Keratinocyte (primary cell): Measurements from ENCODE around the gene OXCT1. TPM values are rescaled to one million over a fixed set of nuclear protein-coding genes. Genes with fewer than 3 reads are reported as not detected.

Experiments
- DNase-seq: peaks from one replicate; pipeline ENCODE4 v3.0.0-alpha.2; 2011; ENCODE audit warnings: low read depth, missing footprints, low spot score
- FAIRE-seq: peaks from 2 replicates; lab custom pipeline; 2011; peaks lifted over from hg19 to GRCh38; lab: Jason Lieb, UNC
- H2AFZ ChIP-seq: 2 replicates; pipeline ENCODE4 v1.6.0; 2012; ENCODE audit warnings: low read length, control low read depth, inconsistent platforms; ENCODE audit not compliant: control insufficient read depth
- H3K27ac ChIP-seq: 2 replicates; pipeline ENCODE4 v1.5.1; 2011; ENCODE audit warnings: low read length; ENCODE audit not compliant: control insufficient read depth, insufficient read depth
- H3K27me3 ChIP-seq: 3 replicates; pipeline ENCODE4 v1.6.0; 2011; ENCODE audit warnings: low read length; ENCODE audit not compliant: control insufficient read depth, insufficient read depth; ENCODE audit errors: extremely low read depth
- H3K36me3 ChIP-seq, 2 experiments: 2 replicates in 1 of 2; 3 replicates in 1 of 2; pipeline ENCODE4 v1.5.1; 2011; ENCODE audit warnings: low read length in 2 of 2, mild to moderate bottlenecking in 1 of 2; ENCODE audit not compliant: control insufficient read depth in 2 of 2, insufficient read depth in 2 of 2; ENCODE audit errors: extremely low read depth in 1 of 2
- H3K4me1 ChIP-seq: 3 replicates; pipeline ENCODE4 v1.5.1; 2011; ENCODE audit warnings: low read length; ENCODE audit not compliant: control insufficient read depth, insufficient read depth; ENCODE audit errors: extremely low read depth
- H3K4me2 ChIP-seq: 3 replicates; pipeline ENCODE4 v1.6.0; 2011; ENCODE audit warnings: low read depth, low read length; ENCODE audit not compliant: control insufficient read depth, insufficient read depth; ENCODE audit errors: extremely low read depth
- H3K4me3 ChIP-seq, 3 experiments: fragments of 200-600 bp in 1 of 3; sonication (generic) in 1 of 3; 2 replicates in 2 of 3; 3 replicates in 1 of 3; pipeline ENCODE4 v1.5.1; 2011 to 2016; ENCODE audit warnings: low read length in 3 of 3, mild to moderate bottlenecking in 3 of 3, control low read depth in 2 of 3, inconsistent platforms in 1 of 3, low read depth in 1 of 3, mixed read lengths in 1 of 3, mixed run types in 1 of 3, moderate library complexity in 1 of 3; ENCODE audit not compliant: control insufficient read depth in 2 of 3, insufficient read depth in 2 of 3; ENCODE audit errors: extremely low read depth in 1 of 3
- H3K79me2 ChIP-seq: 2 replicates; pipeline ENCODE4 v1.6.0; 2012; ENCODE audit warnings: low read length; ENCODE audit not compliant: control insufficient read depth, insufficient read depth
- H3K9ac ChIP-seq: 3 replicates; pipeline ENCODE4 v1.6.0; 2011; ENCODE audit warnings: low read length; ENCODE audit not compliant: control insufficient read depth, insufficient read depth; ENCODE audit errors: extremely low read depth
- H3K9me1 ChIP-seq: 3 replicates; pipeline ENCODE4 v1.6.0; 2011; ENCODE audit warnings: low read length; ENCODE audit not compliant: control insufficient read depth, insufficient read depth; ENCODE audit errors: extremely low read depth
- H3K9me3 ChIP-seq: 2 replicates; pipeline ENCODE4 v1.5.1; 2012; ENCODE audit warnings: low read depth, low read length; ENCODE audit not compliant: control insufficient read depth
- H4K20me1 ChIP-seq: 3 replicates; pipeline ENCODE4 v1.6.0; 2011; ENCODE audit warnings: low read length; ENCODE audit not compliant: control insufficient read depth, insufficient read depth; ENCODE audit errors: extremely low read depth
- CTCF ChIP-seq, 3 experiments: IDR thresholded peaks in 1 of 3; conservative IDR thresholded peaks in 1 of 3; optimal IDR thresholded peaks in 1 of 3; 2 replicates in 2 of 3; 3 replicates in 1 of 3; pipeline versions ENCODE3 to v1.5.1; 2011; ENCODE audit warnings: low read length in 3 of 3, mild to moderate bottlenecking in 3 of 3, moderate library complexity in 2 of 3, control low read depth in 1 of 3, inconsistent platforms in 1 of 3; ENCODE audit not compliant: insufficient read depth in 2 of 3; ENCODE audit errors: extremely low read depth in 1 of 3
- EZH2 ChIP-seq: IDR thresholded peaks from one replicate; pipeline ENCODE4 v1.6.1; 2012; ENCODE audit warnings: inconsistent platforms, mild to moderate bottlenecking, low read length, moderate library complexity
- dilution Hi-C: fragments of 300-500 bp; cut with MboI; formaldehyde crosslinking; loops from one replicate; pipeline ENCODE4 v1.7.0; 2020; ENCODE audit warnings: low sequenced_read_pairs; ENCODE audit not compliant: extremely low pct_ligation_motif_present
- polyA plus RNA-seq, 5 experiments: library from polyadenylated mRNA; depleted of rRNA in 3 of 5; stranded (reverse) in 3 of 5; stranded (forward) in 1 of 5; unstranded in 1 of 5; fragments of >200 nt; gene quantifications; 1 replicate in 1 of 5; 2 replicates in 3 of 5; 3 replicates in 1 of 5; pipeline versions ENCODE4 v1.2.1 to v1.2.3, GENCODE V29; 2011 to 2012; ENCODE audit warnings: missing spikeins in 2 of 5, low read depth in 1 of 5, low replicate concordance in 1 of 5

OXCT1 gene
- polyA plus RNA-seq, 1 donor (not counting 4 experiments of a cell fraction or from before 2014, with no cell fraction given), result 34.0 TPM

DNA sequence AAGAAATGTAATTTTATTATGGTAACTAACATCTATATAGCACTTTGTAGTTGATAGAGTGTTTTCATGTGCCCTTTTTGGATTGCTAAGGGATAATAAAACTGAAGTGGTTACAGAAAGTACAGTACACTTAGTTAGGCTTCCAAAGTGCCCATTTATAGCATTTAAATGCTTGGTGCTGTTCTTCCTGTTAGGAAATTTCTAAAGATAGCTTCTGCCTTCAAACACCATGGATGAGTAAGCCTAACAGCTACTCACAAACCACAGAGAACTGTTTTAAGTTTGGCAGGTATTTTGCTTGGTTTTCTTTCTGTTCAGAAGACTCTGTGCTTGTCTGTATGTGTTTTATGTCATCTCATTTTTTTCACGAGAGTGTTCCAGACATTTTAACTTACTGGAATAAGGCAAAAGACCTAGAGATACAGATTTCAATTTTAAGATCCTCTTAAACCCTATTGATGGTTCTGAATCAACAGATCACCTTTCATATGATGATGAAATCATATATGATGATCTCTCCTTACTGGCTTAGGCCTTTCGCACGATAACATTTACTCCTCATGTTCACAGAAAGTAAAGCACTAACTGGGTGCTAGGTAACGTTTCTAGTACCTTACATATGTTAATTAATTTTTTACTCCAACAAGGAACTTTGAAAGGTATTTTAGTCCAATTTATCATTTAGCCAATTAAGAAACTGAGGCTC lies 38.3 kb upstream of the OXCT1 start:
- no peak overlapping the region for H3K4me3 ChIP-seq
- no peak for DNase-seq
- H3K4me1 ChIP-seq, result peaks cover 6% of the 10 kb centered on the region
- H3K9me1 ChIP-seq, result no peaks in the 10 kb centered on the region
- dilution Hi-C loops, result no loop called here
- no peak for TF ChIP-seq EZH2
- no peak for TF ChIP-seq CTCF (optimal IDR thresholded peaks at IDR 0.05 in 1 of 3, IDR thresholded peaks at IDR 0.05 in 1 of 3, conservative IDR thresholded peaks at IDR 0.05 in 1 of 3; ENCODE audit: extremely low read depth in 1 of 3, insufficient read depth in 2 of 3, low read length in 3 of 3)
- no peaks in the 10 kb centered on the region for H3K9me3 ChIP-seq
- H3K27me3 ChIP-seq, result no peaks in the 10 kb centered on the region
- FAIRE-seq, result no peak
- peaks cover 30% of the 10 kb centered on the region for H3K79me2 ChIP-seq
- H2AFZ ChIP-seq, result no peak overlapping the region
- no peak overlapping the region for H3K27ac ChIP-seq
- no peaks in the 10 kb centered on the region for H4K20me1 ChIP-seq
- H3K4me2 ChIP-seq, result no peak overlapping the region
- H3K9ac ChIP-seq, result no peak overlapping the region
- peaks cover 3 to 12% of the 10 kb centered on the region in 2 experiments for H3K36me3 ChIP-seq

DNA sequence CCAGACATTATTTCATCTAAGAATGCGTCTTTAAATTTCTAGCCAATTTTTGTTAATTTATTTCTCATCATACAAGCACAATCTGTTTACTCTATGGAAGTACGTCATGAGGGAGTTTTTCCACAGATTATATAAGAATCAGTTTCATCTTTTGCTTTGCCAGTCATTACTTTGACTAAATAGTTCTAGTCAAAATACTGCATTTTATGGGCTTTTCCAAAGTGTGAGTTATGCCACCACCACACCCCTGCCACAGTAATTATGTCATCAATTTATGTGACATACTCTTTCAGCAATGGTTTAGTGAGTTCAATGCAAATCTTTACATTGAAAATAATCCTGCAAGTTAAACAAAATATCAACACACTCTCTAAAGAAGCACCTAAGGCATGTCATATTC lies 35.9 kb upstream of the OXCT1 start:
- Histone ChIP-seq H3K36me3 (peaks cover 0 to 8% of the 10 kb centered on the region in 2 experiments), H2AFZ (no peak overlapping the region), H3K27ac (no peak overlapping the region), H3K9me3 (no peaks in the 10 kb centered on the region), H3K79me2 (peaks cover 30% of the 10 kb centered on the region), H3K4me3 (no peak overlapping the region), H4K20me1 (no peaks in the 10 kb centered on the region), H3K4me1 (peaks cover 11% of the 10 kb centered on the region), H3K4me2 (no peak overlapping the region), H3K9me1 (no peaks in the 10 kb centered on the region), H3K9ac (no peak overlapping the region), H3K27me3 (no peaks in the 10 kb centered on the region)
- FAIRE-seq (no peak), DNase-seq (no peak)
- TF ChIP-seq EZH2, result no peak
- TF ChIP-seq CTCF (optimal IDR thresholded peaks at IDR 0.05 in 1 of 3, IDR thresholded peaks at IDR 0.05 in 1 of 3, conservative IDR thresholded peaks at IDR 0.05 in 1 of 3; ENCODE audit: extremely low read depth in 1 of 3, insufficient read depth in 2 of 3, low read length in 3 of 3), result no peak
- dilution Hi-C loops, result no loop called here
